T47D (cell line): ENCODE results near the gene DIPK1A.

Source experiments
- DNase-seq, 2 experiments: peaks; one replicate each; pipeline versions ENCODE4 v3.0.0 to v3.0.0-alpha.2; 2011 to 2012; ENCODE audit warnings: low read depth in 1 of 2, low spot score in 1 of 2
- JUND ChIP-seq: IDR thresholded peaks from 2 replicates; pipeline ENCODE4 v1.6.1; 2012; ENCODE audit warnings: low read depth
- in situ Hi-C: cut with HindIII; loops from 2 replicates; pipeline ENCODE4 v1.10.0; 2016; ENCODE audit warnings: low sequenced_read_pairs, low pct_unique_long_range_greater_than_20kb

Gene DIPK1A

GRCh38 chr1:92961131-92961895, at the start of gene DIPK1A:
TSS of gene DIPK1A (minus strand) at chr1:92961462. CDS start at chr1:92961429, 33 bp downstream.
- no peak for TF ChIP-seq JUND
- in situ Hi-C loops, result no loop called here
- DNase-seq, result peak; percentile 56 to 69

GRCh38 chr1:93007941-93008577, 46.8 kb upstream of the DIPK1A start:
- DNase-seq, result no peak
- in situ Hi-C loops, result no loop called here
- no peak for TF ChIP-seq JUND

- no peak for DNase-seq
- no peak for TF ChIP-seq JUND
- in situ Hi-C loops, result no loop called here
These were observed 44.0 kb upstream of the DIPK1A start for GRCh38 chr1:93005252-93005598.

GRCh38 chr1:93004566-93005251, 43.4 kb upstream of the DIPK1A start:
- no peak for DNase-seq
- TF ChIP-seq JUND, result no peak
- in situ Hi-C loops, result no loop called here

- in situ Hi-C loops, result no loop called here
- no peak for DNase-seq
- no peak for TF ChIP-seq JUND
These were observed 42.7 kb upstream of the DIPK1A start for GRCh38 chr1:93003981-93004380.

GRCh38 chr1:93002781-93003180, 41.5 kb upstream of the DIPK1A start:
- in situ Hi-C loops, result no loop called here
- TF ChIP-seq JUND, result no peak

GRCh38 chr1:93001893-93002292, 40.6 kb upstream of the DIPK1A start:
- no peak for TF ChIP-seq JUND
- peak in 1 of 2 experiments; percentile 13 for DNase-seq
- in situ Hi-C loops, result no loop called here

More at GRCh38 chr1:93002781-93003180, 41.5 kb upstream of the DIPK1A start:
- no peak for DNase-seq

GRCh38 chr1:93000751-93001175, 39.5 kb upstream of the DIPK1A start:
- in situ Hi-C loops, result no loop called here
- TF ChIP-seq JUND, result no peak
- peak in 1 of 2 experiments; percentile 57 for DNase-seq

- TF ChIP-seq JUND, result no peak
- in situ Hi-C loops, result no loop called here
- DNase-seq, result no peak
These were observed 39.0 kb upstream of the DIPK1A start for GRCh38 chr1:93000291-93000690.

- in situ Hi-C loops, result no loop called here
- no peak for TF ChIP-seq JUND
- DNase-seq, result no peak
These were observed 37.6 kb upstream of the DIPK1A start for GRCh38 chr1:92998821-92999220.

GRCh38 chr1:92995441-92996430, 34.5 kb upstream of the DIPK1A start:
- TF ChIP-seq JUND, result no peak
- no peak for DNase-seq
- in situ Hi-C loops, result no loop called here
